Measurements from ENCODE around the gene EIF2S3B.

Gene EIF2S3B

DNA sequence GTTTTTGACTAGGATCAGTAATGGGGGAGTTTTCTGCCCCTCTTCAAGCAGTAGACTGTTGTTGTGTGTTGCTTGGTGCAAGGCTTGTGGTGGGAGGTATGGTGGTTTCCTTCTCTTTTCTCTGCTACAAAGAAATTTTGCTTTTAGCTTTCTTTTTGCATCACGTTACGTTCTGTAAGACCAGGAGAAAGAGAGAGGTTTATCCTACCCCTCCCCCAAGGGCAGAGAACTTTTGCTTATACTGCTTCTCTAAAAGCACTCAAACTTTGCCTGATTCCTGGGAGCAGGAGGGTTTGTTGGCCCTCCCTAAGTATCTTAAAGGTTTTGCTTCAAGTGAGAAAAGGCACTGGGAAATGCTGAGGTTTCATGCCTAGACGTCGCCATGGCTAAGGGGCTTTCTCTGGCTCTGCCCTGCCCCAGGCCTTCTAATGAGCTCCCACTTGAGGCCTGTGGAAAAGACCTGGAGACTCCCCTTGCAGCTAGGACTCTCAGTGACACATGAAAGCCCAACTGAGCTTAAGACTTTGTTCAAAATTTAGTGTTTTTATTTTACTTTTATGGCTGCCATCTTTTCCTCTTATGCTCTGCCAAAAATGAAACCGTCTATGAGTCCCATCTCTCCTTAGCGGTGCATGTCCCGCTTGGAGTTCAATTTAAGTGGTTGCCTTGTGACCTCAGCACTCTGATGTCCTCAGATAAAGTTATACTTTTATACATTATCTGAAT, 49.2 kb downstream of the EIF2S3B start:
- no peak for FAIRE-seq

DNA sequence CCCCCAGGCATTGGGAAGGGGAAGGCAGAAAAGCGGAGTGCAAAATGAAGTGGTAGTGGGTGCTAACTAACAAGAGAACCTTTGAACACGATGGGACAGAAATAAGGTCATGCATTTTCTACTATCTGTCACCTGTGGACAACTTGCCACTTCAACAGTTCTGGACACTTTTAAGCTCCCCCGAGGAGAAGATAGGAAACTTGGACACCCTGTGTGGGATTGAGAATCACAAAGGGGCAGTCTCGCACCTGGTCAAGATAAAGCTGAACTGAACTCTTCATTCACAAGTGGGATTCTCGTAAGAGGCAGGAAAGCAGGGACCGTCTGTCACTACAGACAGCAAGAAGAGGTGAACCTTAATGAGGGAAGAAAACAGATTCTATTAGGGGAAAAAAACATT, 51.6 kb downstream of the EIF2S3B start:
- FAIRE-seq, result no peak

DNA sequence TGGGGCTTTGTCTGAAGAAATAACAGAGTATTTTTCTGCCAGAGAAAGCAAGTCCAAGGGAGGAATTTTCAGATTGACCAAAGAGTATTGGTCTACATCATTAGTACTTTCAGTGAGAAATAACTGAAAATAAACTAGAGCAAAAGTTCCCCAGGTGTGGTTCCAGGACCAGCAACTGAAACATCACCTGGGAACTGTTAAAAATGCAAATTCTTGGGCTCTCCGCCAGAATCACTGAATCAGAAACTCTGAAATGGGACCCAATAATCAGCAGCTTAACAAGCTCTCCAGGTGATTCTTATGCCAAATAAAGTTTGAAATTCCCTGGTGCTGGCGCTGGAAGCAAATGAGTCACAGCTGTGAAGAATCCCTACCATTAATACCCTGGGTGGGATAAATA, 52.1 kb downstream of the EIF2S3B start:
- FAIRE-seq, result no peak
